Measurements from ENCODE around the gene PLXNA1.

Gene PLXNA1

GRCh38 chr3:127029658-127030507 lies 47.0 kb downstream of the PLXNA1 start:
- no peaks in the 10 kb centered on the region for H4K20me1 ChIP-seq (ENCODE audit: low read depth, low read length)
- no peaks in the 10 kb centered on the region for H3K9me3 ChIP-seq (ENCODE audit: insufficient read depth, low read length)
- H3F3A ChIP-seq (ENCODE audit: insufficient read depth) = no peaks in the 10 kb centered on the region
- H3K4me2 ChIP-seq (ENCODE audit: low read depth, low read length, poor library complexity, severe bottlenecking) = no peak overlapping the region
- H3K9me2 ChIP-seq (replicated peaks; ENCODE audit: insufficient read depth, low read length) = no peaks in the 10 kb centered on the region
- no peaks in the 10 kb centered on the region for H3K79me2 ChIP-seq (ENCODE audit: insufficient read depth, low read length)
- H3K27me3 ChIP-seq (ENCODE audit: low read length) = no peaks in the 10 kb centered on the region
- TF ChIP-seq EZH2phosphoT487 (conservative IDR thresholded peaks at IDR 0.05; ENCODE audit: low read length) (no peak), CTCF (IDR thresholded peaks at IDR 0.05; ENCODE audit: insufficient read depth, low read length, poor library complexity, severe bottlenecking) (no peak)
- H3K9ac ChIP-seq (ENCODE audit: low read length) = no peak overlapping the region
- H3K4me3 ChIP-seq (ENCODE audit: insufficient read depth, low read length, poor library complexity, severe bottlenecking) = no peak overlapping the region
- H3K36me3 ChIP-seq (ENCODE audit: low read length) = no peaks in the 10 kb centered on the region
- H2AFZ ChIP-seq (ENCODE audit: low read depth, low read length, severe bottlenecking) = no peak overlapping the region
- no peak overlapping the region for H3K27ac ChIP-seq (ENCODE audit: low read depth, low read length)

GRCh38 chr3:127030508-127031412 lies 47.8 kb downstream of the PLXNA1 start:
- H3K4me2 ChIP-seq (ENCODE audit: low read depth, low read length, poor library complexity, severe bottlenecking) = no peak overlapping the region
- H3K27me3 ChIP-seq (ENCODE audit: low read length) = no peaks in the 10 kb centered on the region
- H4K20me1 ChIP-seq (ENCODE audit: low read depth, low read length) = no peaks in the 10 kb centered on the region
- H3F3A ChIP-seq (ENCODE audit: insufficient read depth) = no peaks in the 10 kb centered on the region
- TF ChIP-seq CTCF (IDR thresholded peaks at IDR 0.05; ENCODE audit: insufficient read depth, low read length, poor library complexity, severe bottlenecking) (no peak), EZH2phosphoT487 (conservative IDR thresholded peaks at IDR 0.05; ENCODE audit: low read length) (no peak)
- H3K9ac ChIP-seq (ENCODE audit: low read length) = no peak overlapping the region
- no peak overlapping the region for H2AFZ ChIP-seq (ENCODE audit: low read depth, low read length, severe bottlenecking)
- no peaks in the 10 kb centered on the region for H3K9me2 ChIP-seq (replicated peaks; ENCODE audit: insufficient read depth, low read length)
- H3K36me3 ChIP-seq (ENCODE audit: low read length) = no peaks in the 10 kb centered on the region
- no peak overlapping the region for H3K27ac ChIP-seq (ENCODE audit: low read depth, low read length)
- no peak overlapping the region for H3K4me3 ChIP-seq (ENCODE audit: insufficient read depth, low read length, poor library complexity, severe bottlenecking)
- H3K79me2 ChIP-seq (ENCODE audit: insufficient read depth, low read length) = no peaks in the 10 kb centered on the region
- H3K9me3 ChIP-seq (ENCODE audit: insufficient read depth, low read length) = no peaks in the 10 kb centered on the region

GRCh38 chr3:127031413-127031810 lies 48.5 kb downstream of the PLXNA1 start:
- H3K4me3 ChIP-seq (ENCODE audit: insufficient read depth, low read length, poor library complexity, severe bottlenecking) = no peak overlapping the region
- H3K9ac ChIP-seq (ENCODE audit: low read length) = no peak overlapping the region
- no peak overlapping the region for H2AFZ ChIP-seq (ENCODE audit: low read depth, low read length, severe bottlenecking)
- H3K9me2 ChIP-seq (replicated peaks; ENCODE audit: insufficient read depth, low read length) = no peaks in the 10 kb centered on the region
- H3K79me2 ChIP-seq (ENCODE audit: insufficient read depth, low read length) = no peaks in the 10 kb centered on the region
- no peaks in the 10 kb centered on the region for H3K9me3 ChIP-seq (ENCODE audit: insufficient read depth, low read length)
- H3K4me2 ChIP-seq (ENCODE audit: low read depth, low read length, poor library complexity, severe bottlenecking) = no peak overlapping the region
- no peaks in the 10 kb centered on the region for H3F3A ChIP-seq (ENCODE audit: insufficient read depth)
- no peaks in the 10 kb centered on the region for H3K27me3 ChIP-seq (ENCODE audit: low read length)
- no peaks in the 10 kb centered on the region for H3K36me3 ChIP-seq (ENCODE audit: low read length)
- no peak overlapping the region for H3K27ac ChIP-seq (ENCODE audit: low read depth, low read length)
- TF ChIP-seq EZH2phosphoT487 (conservative IDR thresholded peaks at IDR 0.05; ENCODE audit: low read length) (no peak), CTCF (IDR thresholded peaks at IDR 0.05; ENCODE audit: insufficient read depth, low read length, poor library complexity, severe bottlenecking) (no peak)
- no peaks in the 10 kb centered on the region for H4K20me1 ChIP-seq (ENCODE audit: low read depth, low read length)

All from SU-DHL-6 (cell line).